Tibial nerve (tissue), 4 donors: ENCODE results near the gene TRPC3.

ENCODE experiments used
- CTCF ChIP-seq, 5 experiments: fragments of 200-600 bp in 3 of 5; fragments of 450-650 bp in 2 of 5; sonication (generic) in 3 of 5; IDR thresholded peaks; one replicate each; pipeline ENCODE4 v1.5.1; 2016 to 2019; ENCODE audit warnings: antibody characterized with exemption in 5 of 5, mild to moderate bottlenecking in 3 of 5, moderate library complexity in 2 of 5
- EP300 ChIP-seq, 2 donors: sonication (generic); formaldehyde crosslinking; IDR thresholded peaks; one replicate each; pipeline ENCODE4 v1.6.1; 2017; ENCODE audit warnings: antibody characterized with exemption in 2 of 2, mild to moderate bottlenecking in 1 of 2
- POLR2A ChIP-seq, 2 donors: fragments of 450-650 bp; IDR thresholded peaks; one replicate each; pipeline ENCODE4 v1.6.1; 2017; ENCODE audit warnings: antibody characterized with exemption in 2 of 2, mild to moderate bottlenecking in 2 of 2, moderate library complexity in 2 of 2

GRCh38 chr4:121885115-121885514 lies 66.7 kb downstream of the TRPC3 start:
- TF ChIP-seq CTCF (IDR thresholded peaks at IDR 0.05) (no peak), POLR2A (IDR thresholded peaks at IDR 0.05) (no peak), EP300 (IDR thresholded peaks at IDR 0.05) (no peak)
